Head of caudate nucleus (tissue), 42 donors: ENCODE results near the gene CEP164.

Experiments used
- DNase-seq, 42 donors: peaks; one replicate each; pipeline versions ENCODE4 v3.0.0 to v3.0.0-alpha.2; 2020 to 2021; ENCODE audit warnings: mixed read lengths in 7 of 42
- intact Hi-C: fragments of 100-400 bp; cut with DNase I; formaldehyde crosslinking; loops from one replicate; pipeline ENCODE4 v1.15.0; 2022

The CEP164 gene

GRCh38 chr11:117337076-117337475 lies 9.4 kb downstream of the CEP164 start:
- intact Hi-C loops = no loop called here
- DNase-seq = no peak

GRCh38 chr11:117345039-117345438 lies 17.4 kb downstream of the CEP164 start:
- no peak for DNase-seq
- intact Hi-C loops = no loop called here

GRCh38 chr11:117354550-117354949 lies 26.9 kb downstream of the CEP164 start:
- intact Hi-C loops = no loop called here
- DNase-seq = no peak

GRCh38 chr11:117356126-117356890 lies 28.7 kb downstream of the CEP164 start:
- DNase-seq = no peak
- intact Hi-C loops = no loop called here

- intact Hi-C loops = no loop called here
- peak in 17 of 42 donors; percentile 14 to 73 (median 32) for DNase-seq
These were observed 33.8 kb downstream of the CEP164 start for GRCh38 chr11:117361432-117361831.

- peak in 6 of 42 donors; percentile 10 to 53 (median 30) for DNase-seq
- intact Hi-C loops = no loop called here
These were observed 38.6 kb downstream of the CEP164 start for GRCh38 chr11:117366248-117366647.

- intact Hi-C loops = no loop called here
- DNase-seq = no peak
These were observed 39.2 kb downstream of the CEP164 start for GRCh38 chr11:117366875-117367274.

- intact Hi-C loops = no loop called here
- no peak for DNase-seq
These were observed 41.9 kb downstream of the CEP164 start for GRCh38 chr11:117369534-117369933.

- intact Hi-C loops = no loop called here
- no peak for DNase-seq
These were observed 43.8 kb downstream of the CEP164 start for GRCh38 chr11:117371453-117371852.

GRCh38 chr11:117374316-117375055 lies 46.8 kb downstream of the CEP164 start:
- DNase-seq = no peak
- intact Hi-C loops = no loop called here

GRCh38 chr11:117375960-117376359 lies 48.3 kb downstream of the CEP164 start:
- DNase-seq = peak; percentile 38 to 94 (median 74)
- intact Hi-C loops = no loop called here

GRCh38 chr11:117376517-117376916 lies 48.9 kb downstream of the CEP164 start:
- intact Hi-C loops = no loop called here
- DNase-seq = no peak

GRCh38 chr11:117378976-117379865 lies 51.6 kb downstream of the CEP164 start:
- DNase-seq = peak in 28 of 42 donors; percentile 6 to 74 (median 34)

GRCh38 chr11:117380676-117381075 lies 53.0 kb downstream of the CEP164 start:
- no peak for DNase-seq

More at GRCh38 chr11:117378976-117379865, 51.6 kb downstream of the CEP164 start:
- intact Hi-C loops = no loop called here

GRCh38 chr11:117381481-117382387 lies 54.1 kb downstream of the CEP164 start:
- intact Hi-C loops = no loop called here
- no peak for DNase-seq

More at GRCh38 chr11:117380676-117381075, 53.0 kb downstream of the CEP164 start:
- intact Hi-C loops = no loop called here

- intact Hi-C loops = no loop called here
These were observed 55.1 kb downstream of the CEP164 start for GRCh38 chr11:117382746-117383145.

GRCh38 chr11:117384045-117384444 lies 56.4 kb downstream of the CEP164 start:
- peak in 38 of 42 donors; percentile 12 to 77 (median 48) for DNase-seq

More at GRCh38 chr11:117382746-117383145, 55.1 kb downstream of the CEP164 start:
- peak in 2 of 42 donors; percentile 7 to 13 for DNase-seq

GRCh38 chr11:117385471-117385870 lies 57.8 kb downstream of the CEP164 start:
- peak in 18 of 42 donors; percentile 12 to 78 (median 39) for DNase-seq
- intact Hi-C loops = no loop called here

More at GRCh38 chr11:117384045-117384444, 56.4 kb downstream of the CEP164 start:
- intact Hi-C loops = no loop called here
